Coronary artery (tissue), 2 donors: ENCODE measurements around the gene SPATA16.

Experiments
- DNase-seq: peaks from one replicate; pipeline ENCODE4 v3.0.0-alpha.2; 2017; ENCODE audit warnings: low spot score
- H3K27ac ChIP-seq, 2 donors: fragments of 200-600 bp; sonication (generic); one replicate each; pipeline ENCODE4 v1.5.1; 2016 to 2019
- H3K4me3 ChIP-seq: fragments of 200-600 bp; sonication (generic); 2 replicates; pipeline ENCODE4 v1.5.1; 2016; ENCODE audit warnings: mild to moderate bottlenecking, moderate library complexity
- CTCF ChIP-seq: fragments of 200-600 bp; sonication (generic); IDR thresholded peaks from one replicate; pipeline ENCODE4 v1.5.1; 2019; ENCODE audit warnings: antibody characterized with exemption

The SPATA16 gene

GRCh38 chr3:172991424-172991996, 149.5 kb downstream of the SPATA16 start:
- no peak for DNase-seq
- no peak overlapping the region for H3K27ac ChIP-seq
- no peak overlapping the region for H3K4me3 ChIP-seq
- TF ChIP-seq CTCF, result no peak

GRCh38 chr3:172989373-172989772, 151.7 kb downstream of the SPATA16 start:
- no peak overlapping the region for H3K27ac ChIP-seq
- H3K4me3 ChIP-seq, result no peak overlapping the region
- no peak for DNase-seq
- no peak for TF ChIP-seq CTCF

- Histone ChIP-seq H3K27ac (no peak overlapping the region), H3K4me3 (no peak overlapping the region)
- no peak for TF ChIP-seq CTCF
- no peak for DNase-seq
Observed at GRCh38 chr3:172987273-172987672, 153.8 kb downstream of the SPATA16 start.

- Histone ChIP-seq H3K4me3 (no peak overlapping the region), H3K27ac (no peak overlapping the region)
- TF ChIP-seq CTCF, result no peak
- no peak for DNase-seq
Observed at GRCh38 chr3:172984914-172985313, 156.1 kb downstream of the SPATA16 start.

GRCh38 chr3:172982736-172983364, 158.2 kb downstream of the SPATA16 start:
- Histone ChIP-seq H3K27ac (no peak overlapping the region), H3K4me3 (no peak overlapping the region)
- TF ChIP-seq CTCF, result no peak
- DNase-seq, result no peak

- no peak for DNase-seq
Observed at GRCh38 chr3:172981407-172981983, 159.5 kb downstream of the SPATA16 start.

More at GRCh38 chr3:172981407-172981983, 159.5 kb downstream of the SPATA16 start:
- Histone ChIP-seq H3K27ac (no peak overlapping the region), H3K4me3 (no peak overlapping the region)
- TF ChIP-seq CTCF, result no peak
